Measurements from ENCODE around the gene DDIT3.
"Not testable (repeated sequence)": the region's sequence is repeated elsewhere in the genome, so short reads cannot be mapped to it uniquely, and the experiment has no call there.

Gene DDIT3

DNA sequence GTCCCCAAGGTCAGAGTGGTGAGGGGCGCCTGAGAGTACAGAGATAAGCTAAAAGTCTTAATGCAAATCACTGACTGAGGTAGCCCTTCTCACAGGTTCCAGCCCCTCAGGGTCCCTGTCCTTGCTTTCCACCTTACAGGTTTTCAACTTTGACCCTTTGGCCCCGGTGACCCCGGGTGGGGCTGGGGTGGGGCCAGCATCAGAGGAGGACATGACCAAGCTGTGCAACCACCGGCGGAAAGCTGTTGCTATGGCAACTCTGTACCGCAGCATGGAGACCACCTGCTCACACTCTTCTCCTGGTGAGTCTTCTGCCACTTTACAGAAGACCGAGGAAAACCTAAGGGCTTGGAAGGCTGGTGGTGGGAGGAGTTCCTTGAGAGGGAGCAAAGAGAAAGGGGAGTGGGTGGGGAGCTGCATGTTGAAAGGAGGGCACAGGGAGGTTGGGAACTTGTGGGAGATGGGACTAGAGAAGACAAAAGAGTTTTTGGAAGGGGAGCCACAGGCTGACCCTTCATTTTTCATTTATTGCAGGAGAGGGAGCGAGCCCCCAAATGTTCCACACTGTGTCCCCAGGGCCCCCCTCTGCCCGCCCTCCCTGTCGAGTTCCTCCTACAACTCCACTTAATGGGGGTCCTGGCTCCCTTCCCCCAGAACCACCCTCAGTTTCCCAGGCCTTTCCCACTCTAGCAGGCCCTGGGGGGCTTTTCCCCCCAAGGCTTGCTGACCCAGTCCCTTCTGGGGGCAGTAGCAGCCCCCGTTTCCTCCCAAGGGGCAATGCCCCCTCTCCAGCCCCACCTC, 4.7 kb upstream of the DDIT3 start:
- no peak for FAIRE-seq

DNA sequence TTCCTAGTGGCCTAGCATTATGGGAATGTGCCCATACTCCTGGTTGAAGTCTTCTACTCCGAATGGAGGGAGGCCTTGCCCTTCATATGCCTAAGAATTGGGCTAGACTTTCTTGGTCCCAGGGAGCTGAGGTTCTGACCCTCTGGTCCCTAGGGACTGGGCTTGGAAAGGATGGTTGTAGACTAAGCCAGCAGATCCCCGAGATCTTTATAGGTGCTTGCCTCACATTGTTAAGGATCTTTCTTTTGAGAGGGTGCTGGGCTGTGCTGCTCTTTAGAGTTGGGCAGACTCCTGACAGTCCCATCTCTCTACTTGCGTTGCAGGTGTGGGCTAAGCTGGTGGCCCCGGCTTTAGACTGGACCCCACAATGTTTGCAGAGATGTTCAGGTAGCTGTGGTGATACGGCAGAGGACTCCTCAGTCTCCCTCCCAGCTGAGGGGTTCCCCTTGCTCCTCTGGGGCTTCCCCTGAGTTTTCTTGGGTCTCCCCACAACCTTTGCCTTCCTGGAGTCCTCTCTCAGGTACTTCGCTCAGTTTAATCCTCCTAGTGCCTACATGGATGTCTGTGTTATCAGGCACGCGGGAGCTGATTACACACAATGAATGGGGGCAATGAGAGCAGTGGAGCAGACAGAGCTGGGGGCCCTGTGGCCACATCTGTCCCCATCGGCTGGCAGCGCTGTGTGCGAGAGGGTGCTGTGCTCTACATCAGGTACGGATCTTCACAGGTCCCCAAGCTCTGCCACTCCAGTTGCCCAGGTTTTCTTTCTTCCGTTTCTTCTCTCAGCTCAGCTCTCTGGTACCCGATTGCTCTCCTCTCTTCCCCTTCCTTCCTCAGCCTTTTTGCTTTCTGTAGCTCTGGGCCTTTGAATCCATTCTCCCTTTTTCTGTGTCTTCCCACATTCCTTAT, 3.6 kb upstream of the DDIT3 start:
- FAIRE-seq = no peak

DNA sequence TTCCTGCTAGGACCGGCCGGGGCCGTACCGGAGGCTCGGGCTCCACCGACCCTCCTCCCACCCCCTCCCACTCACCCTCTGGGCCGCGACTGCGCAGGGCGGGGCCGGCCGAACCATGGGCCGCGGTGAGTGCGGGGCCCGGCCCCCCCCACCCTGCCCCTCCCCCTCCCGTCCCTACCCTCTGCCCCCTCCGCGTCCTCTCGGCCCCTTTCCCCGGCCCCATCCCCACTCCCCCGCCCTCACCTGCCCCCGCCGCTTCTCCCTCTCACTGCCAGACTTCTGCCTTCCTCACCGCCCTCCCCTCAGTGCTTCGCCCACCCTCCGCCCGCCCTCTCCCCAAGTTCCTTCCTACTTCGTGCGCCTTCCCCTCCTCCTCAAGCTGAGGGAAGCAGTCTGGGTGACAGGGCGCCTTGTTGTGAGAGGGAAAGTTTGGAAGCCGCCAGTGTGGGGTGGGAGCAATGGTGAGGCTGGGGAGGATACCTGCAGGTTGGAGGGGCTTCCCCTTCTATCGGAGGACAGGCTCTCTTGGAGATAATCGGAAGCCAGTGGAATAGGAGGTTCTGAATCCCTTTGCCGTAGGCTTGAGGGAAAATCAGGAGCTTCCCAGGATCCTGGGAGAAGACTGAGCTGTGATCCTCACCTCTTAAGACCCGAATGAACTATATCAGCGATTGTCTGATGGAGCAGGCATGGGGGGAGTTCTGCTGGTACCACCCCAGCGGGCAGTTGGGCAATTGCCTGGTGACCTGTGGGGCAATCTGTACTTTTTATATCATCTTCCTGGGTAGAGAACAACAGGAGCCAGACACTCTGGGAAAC, 2.8 kb upstream of the DDIT3 start:
- no peak for FAIRE-seq

DNA sequence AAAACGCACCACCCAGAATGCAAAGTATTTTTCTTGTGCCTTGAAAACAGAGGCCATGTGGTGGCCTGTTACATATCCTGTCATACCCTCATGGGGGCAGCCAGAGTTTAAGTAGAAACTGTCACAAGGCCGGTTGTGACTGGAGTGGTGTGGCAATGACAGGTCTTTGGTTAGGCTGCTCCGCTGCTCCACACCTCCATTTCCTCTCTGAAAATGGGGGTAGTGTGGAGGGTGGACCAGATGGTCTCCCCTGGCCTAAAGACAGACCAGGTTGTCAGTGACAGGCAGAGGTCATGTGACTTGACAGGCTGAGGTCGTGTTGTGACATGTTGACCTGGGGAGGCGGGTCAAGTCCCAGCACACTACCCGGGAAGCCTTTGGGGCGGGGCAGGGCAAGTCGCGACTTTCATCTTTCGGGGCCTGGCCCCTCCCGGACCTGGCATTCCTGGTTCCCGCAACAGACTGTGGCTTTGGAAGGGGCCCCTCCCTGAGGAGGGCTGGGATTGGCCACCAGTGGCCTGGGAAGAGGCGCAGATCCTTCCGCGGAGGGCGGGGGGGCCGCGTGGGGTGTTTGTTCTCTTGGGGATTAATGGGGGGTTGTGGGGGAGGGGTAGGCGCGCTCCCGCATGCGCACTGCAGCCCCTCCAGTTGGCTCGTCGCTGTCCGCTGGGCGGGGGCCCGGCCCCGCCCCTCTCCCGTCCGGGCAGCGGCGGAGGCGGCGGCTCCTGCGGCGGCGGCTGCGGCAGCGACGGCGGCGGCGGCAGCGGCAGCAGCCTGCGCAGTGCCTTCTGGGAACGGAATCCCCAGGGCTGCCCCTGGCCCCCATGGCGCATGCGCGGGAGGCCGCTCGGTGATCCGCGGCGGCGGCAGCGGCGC, 1.9 kb upstream of the DDIT3 start, which contains the start of gene MBD6:
MBD6 (plus strand) TSS at position 814 of the 876 bp plus-strand sequence. CDS start 1,480 bp downstream, outside the sequence.
- no peak for FAIRE-seq

DNA sequence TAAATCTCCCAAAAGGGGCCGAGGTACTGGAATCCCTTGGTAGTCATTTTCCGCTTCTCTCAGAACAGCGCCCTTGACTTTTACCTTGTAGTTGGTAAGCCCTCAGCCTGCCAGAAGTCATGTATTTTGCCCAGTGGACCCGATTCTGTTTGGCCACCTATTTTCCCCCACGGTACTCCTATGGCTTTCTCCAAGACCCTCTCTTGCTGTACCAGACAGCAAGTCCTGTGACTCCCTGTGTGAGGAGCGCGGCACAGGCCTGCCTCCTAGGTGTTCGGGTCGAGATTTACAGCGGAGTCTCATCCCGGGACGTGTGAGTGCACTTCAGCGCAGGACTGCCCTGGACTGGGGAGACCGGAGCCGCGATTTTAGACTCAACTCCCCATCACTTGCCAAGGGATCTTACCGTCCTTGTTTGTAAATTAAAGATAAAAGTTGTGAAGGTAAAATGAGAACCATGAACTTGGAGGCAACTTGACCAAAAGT, 1.3 kb upstream of the DDIT3 start:
- FAIRE-seq = no peak

DNA sequence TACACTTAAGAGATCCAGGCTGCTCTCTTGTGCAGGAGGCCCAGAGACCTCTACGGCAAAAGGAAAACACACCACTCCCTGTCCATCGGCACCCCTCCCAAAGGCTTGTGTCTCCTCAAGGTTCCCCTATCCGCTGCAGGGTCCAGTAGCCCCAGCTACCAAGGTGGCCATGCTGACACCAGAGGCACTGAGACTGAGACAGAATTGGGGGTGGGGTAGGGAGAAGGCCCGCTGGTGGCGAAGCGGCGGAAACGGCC, 590 bp downstream of the DDIT3 start:
- FAIRE-seq = no peak

DNA sequence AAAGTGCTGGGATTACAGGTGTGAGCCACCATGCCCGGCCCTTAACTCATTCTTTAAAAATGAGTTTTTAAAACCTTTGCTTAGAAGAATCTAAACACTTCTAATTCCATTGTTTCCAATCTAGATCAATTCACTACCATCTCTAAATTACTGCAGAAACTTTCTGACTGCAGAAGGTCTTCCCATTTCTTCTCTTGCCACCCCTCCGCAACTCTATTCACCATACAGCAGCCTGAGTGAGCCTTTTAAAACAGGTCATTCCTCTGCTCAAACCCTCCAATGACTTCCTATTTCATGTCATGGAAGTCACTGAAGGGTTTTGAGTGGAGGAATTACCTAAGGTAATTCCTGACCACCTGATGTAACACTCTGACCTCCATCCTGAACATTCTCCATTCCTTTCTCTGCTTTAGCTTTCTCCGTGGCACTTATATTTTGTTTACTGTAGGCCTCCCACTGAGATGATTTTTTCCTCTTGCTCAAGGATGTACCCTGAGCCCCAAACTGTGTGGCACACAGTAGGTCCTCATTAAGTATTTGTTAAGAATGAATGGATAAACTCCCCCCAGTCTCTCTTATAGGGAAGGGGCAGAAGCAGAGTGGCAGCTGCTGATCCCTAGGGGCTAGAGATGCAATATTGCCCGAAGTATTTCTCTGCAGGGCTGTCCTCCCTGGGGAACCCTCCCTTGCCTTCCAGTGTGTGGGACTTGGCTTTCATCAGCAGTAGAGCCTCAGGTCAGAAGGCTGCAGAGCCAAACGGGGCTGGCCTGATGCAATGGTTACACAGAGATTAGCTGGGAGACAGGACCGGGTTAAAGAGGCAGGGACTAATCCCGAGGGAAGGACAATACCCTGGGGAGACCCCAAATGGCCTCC, 1.2 kb downstream of the DDIT3 start:
- FAIRE-seq = no peak

DNA sequence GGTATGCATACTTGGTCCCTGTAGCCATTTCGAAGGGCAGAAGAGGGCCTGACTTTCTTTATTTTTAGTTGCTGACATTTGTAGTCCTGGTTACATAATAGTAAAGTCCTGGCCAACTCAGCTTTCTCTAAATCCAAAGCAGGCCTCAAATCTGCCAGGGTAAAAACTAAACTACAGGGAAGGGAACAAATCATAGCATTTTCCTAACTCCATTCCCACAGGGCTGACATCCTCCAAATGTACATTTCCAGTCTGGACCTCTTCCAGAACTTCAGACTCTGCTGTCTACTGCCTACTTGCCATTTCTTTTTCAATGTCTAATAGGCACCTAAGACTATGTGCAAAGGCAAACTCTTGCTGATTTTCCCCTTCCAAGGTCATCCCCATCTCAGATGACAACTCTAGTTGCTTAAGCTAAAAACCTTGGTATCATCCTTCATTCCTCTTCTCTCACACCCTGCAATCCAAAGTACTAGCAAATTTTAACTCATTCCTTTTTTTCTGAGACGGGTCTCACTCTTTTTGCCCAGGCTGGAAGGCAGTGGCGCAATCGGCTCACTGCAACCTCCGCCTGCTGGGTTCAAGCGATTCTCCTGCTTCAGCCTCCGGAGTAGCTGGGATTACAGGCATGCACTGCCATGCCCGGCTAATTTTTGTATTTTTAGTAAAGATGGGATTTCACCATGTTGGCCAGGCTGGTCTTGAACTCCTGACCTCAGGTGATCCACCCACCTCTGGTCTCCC, 2.0 kb downstream of the DDIT3 start:
- no peak for FAIRE-seq

DNA sequence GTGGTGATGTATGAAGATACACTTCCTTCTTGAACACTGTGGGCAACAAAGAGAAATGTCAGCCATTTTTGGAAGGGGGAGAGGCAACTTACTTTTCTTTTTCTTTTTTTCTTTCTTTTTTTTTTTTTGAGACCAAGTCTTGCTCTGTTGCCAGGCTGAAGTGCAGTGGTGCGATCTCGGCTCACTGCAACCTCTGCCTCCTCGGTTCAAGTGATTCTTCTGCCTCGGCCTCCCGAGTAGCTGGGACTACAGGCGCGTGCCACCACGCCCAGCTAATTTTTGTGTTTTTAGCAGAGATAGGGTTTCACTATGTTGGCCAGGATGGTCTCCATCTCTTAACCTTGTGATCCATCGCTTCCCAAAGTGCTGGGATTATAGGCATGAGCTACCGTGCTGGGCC, 2.6 kb downstream of the DDIT3 start:
- not testable (repeated sequence) for FAIRE-seq

DNA sequence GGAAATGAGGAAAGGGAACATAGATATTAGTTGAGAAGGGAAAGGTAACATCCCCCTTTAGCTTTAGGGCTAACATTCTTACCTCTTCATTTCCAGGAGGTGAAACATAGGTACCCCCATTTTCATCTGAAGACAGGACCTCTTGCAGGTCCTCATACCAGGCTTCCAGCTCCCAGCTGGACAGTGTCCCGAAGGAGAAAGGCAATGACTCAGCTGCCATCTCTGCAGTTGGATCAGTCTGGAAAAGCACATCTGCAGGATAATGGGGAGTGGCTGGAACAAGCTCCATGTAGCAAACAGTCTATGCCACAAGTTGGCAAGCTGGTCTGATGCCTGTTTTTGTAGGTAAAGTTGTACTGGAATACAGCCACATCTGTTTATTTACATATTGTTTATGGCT, 3.1 kb downstream of the DDIT3 start:
- no peak for FAIRE-seq

DNA sequence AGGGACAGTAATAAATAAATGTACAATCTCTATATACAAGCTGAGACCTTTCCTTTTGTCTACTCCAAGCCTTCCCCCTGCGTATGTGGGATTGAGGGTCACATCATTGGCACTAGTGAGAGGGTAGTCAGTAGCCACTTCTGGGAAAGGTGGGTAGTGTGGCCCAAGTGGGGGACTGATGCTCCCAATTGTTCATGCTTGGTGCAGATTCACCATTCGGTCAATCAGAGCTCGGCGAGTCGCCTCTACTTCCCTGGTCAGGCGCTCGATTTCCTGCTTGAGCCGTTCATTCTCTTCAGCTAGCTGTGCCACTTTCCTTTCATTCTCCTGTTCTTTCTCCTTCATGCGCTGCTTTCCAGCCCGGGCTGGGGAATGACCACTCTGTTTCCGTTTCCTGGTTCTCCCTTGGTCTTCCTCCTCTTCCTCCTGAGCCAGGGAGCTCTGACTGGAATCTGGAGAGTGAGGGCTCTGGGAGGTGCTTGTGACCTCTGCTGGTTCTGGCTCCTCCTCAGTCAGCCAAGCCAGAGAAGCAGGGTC, 3.6 kb downstream of the DDIT3 start:
- no peak for FAIRE-seq

DNA sequence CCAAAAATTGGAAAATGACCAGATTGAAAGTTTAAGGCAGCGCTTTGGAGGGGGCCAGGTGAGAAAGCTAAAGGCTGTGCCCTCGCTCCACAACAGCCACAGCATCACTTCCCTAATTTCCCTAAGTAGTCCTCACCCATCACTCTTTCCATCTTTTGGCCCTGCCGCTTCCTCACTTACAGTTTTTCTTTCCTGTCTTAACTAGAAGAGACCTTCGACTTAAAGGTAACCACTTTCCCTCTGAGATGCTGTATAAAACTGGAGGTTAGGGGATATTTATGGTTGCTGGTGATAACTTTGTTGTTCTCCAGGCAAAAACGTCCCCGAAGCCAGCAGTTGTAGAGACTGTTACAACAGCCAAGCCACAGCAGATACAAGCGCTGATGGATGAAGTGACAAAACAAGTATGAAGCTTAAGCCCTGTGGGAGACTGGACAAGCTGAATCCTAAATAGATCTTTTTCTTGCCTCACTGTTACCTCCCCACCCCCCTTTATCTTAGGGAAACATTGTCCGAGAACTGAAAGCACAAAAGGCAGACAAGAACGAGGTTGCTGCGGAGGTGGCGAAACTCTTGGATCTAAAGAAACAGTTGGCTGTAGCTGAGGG, 4.3 kb downstream of the DDIT3 start:
- FAIRE-seq = no peak

DNA sequence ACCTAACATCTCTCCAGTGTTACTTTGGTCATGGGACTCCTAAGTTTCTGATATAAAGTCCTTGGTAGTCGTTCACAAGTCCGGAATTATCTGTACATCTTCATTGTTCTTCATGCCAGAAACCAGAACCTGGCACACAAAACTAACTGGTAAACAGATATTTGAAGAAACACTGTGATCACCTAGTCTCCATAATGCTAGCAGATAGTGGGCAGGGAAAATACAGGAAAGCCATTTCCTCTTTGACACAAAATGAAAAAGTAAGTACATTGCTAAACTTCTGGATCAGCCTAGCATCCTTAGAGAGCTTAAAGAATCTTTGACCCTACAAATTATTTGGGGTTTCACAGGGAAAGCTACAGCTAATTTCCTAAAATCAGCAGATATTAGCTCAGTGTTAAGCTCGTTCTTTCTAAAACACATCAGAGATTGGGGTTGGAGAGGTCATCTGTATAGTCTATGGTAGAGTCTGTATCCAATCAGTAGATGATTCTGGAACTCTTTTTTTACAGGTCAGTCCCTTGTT, 4.8 kb downstream of the DDIT3 start:
- FAIRE-seq = no peak

DNA sequence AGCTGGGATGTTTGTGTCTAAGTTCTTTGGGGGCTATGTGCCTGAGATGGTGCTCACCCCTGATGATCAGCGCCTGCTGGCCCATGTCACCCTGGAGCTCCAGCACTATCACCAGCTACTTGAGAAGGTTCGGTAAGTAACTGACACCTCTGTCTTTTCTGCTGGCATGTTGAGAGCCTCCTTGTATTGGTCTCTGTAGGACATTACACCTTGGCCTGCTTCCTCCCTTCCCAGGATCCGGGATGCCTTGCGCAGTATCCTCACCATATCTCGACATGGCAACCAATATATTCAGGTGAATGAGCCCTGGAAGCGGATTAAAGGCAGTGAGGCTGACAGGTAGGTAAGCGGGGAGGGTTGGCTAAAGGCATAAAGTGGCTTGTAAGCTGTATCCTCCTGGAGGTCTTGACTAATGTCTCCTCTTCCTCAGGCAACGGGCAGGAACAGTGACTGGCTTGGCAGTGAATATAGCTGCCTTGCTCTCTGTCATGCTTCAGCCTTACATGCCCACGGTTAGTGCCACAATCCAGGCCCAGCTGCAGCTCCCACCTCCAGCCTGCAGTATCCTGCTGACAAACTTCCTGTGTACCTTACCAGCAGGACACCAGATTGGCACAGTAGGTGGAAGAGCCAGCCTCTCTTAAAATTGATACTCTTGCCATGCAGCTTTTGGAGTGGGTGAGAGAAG, 5.5 kb downstream of the DDIT3 start:
- no peak for FAIRE-seq

DNA sequence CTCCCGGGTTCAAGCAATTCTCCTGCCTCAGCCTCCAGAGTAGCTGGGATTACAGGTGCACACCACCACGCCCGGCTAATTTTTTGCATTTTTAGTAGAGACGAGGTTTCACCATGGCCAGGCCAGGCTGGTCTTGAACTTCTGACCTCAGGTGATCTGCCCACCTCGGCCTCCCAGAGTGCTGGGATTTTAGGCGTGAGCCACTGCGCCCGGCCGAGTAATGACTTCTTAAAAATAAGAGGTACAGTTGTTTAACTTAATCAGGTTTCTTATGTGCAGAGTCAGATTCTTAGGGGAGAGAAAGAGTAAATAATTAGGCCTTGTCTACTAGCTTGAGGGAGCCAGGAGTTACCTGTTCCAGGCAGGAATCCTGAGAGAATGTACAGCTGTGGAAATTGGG, 6.1 kb downstream of the DDIT3 start:
- not testable (repeated sequence) for FAIRE-seq

DNA sequence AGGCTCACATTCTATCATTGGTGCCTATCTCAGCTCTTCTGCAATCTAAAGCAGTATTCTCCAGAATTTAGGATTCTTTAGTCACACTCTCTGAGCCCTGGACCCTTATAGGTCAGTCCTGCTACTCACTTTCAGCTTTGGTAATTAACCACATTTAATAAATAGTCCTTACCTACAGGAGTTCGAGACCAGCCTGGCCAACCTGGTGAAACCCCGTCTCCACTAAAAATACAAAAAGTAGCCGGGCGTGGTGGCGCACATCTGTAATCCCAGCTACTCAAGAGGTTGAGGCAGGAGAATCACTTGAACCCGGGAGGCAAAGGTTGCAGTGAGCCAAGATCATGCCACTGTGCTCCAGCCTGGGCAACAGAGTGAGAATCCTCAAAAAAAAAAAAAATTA, 6.6 kb downstream of the DDIT3 start:
- not testable (repeated sequence) for FAIRE-seq

DNA sequence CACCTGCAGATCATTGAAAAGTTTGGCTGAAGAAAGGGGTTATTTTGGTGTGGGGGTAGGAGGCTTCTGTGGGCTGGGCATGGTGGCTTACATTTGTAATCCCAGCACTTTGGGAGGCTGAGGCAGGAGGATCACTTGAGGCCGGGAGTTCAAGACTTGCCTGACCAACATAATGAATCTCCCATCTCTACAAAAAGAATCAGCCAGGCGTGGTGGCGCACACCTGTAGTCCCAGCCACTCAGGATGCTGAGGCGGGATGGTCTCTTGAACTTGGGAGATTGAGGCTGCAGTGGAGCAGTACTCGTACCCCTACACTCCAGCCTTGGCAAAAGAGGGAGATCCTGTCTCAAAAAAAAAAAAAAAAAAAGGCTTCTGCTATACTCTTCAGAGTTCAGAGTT, 7.0 kb downstream of the DDIT3 start:
- FAIRE-seq = no peak

DNA sequence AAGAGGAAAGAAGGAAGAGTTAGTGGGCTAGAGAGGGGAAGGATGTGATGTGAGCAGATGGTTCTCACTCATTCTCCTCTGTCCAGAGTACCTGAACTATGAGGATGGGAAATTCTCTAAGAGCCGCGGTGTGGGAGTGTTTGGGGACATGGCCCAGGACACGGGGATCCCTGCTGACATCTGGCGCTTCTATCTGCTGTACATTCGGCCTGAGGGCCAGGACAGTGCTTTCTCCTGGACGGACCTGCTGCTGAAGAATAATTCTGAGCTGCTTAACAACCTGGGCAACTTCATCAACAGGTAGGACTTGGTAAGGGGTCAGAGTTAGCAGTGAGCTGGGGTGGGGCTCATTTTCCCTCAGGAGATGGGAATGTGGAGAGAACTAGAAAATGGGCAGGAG, 7.6 kb downstream of the DDIT3 start:
- no peak for FAIRE-seq
